Body of pancreas (tissue), 4 donors: ENCODE data around the gene FUNDC2. TPM values are rescaled to one million over a fixed set of nuclear protein-coding genes. Genes with fewer than 3 reads are reported as not detected.
A peak's percentile ranks its signal among the peaks of the same experiment; 100 is the strongest.

Experiments used
- ATAC-seq: fragments of 150-250 bp; one replicate; pipeline ENCODE4 v1.9.1; 2016
- DNase-seq, 4 donors: peaks; one replicate each; pipeline ENCODE4 v3.0.0-alpha.2; 2019
- H3K27ac ChIP-seq, 4 donors: fragments of 200-600 bp; sonication (generic); 1 replicate in 3 of 4; 2 replicates in 1 of 4; pipeline versions ENCODE4 v1.5.1 to v1.6.1; 2016 to 2019; ENCODE audit warnings: mild to moderate bottlenecking in 1 of 4, mixed read lengths in 1 of 4, moderate library complexity in 1 of 4
- H3K27me3 ChIP-seq, 2 donors: fragments of 200-600 bp; sonication (generic); one replicate each; pipeline ENCODE4 v1.6.0; 2016; ENCODE audit warnings: mild to moderate bottlenecking in 1 of 2
- H3K36me3 ChIP-seq, 2 donors: fragments of 200-600 bp; sonication (generic); replicated peaks in 1 of 2; 2 replicates each; pipeline ENCODE4 v1.5.1; 2016; ENCODE audit warnings: low read depth in 2 of 2; ENCODE audit not compliant: insufficient read depth in 1 of 2
- H3K4me1 ChIP-seq: fragments of 200-600 bp; sonication (generic); one replicate; pipeline ENCODE4 v1.6.0; 2016
- H3K4me3 ChIP-seq, 2 donors: fragments of 200-600 bp; sonication (generic); 1 replicate in 1 of 2; 2 replicates in 1 of 2; pipeline ENCODE4 v1.5.1; 2016 to 2019
- H3K9me3 ChIP-seq, 3 donors: fragments of 200-600 bp; sonication (generic); 1 replicate in 2 of 3; 2 replicates in 1 of 3; pipeline ENCODE4 v1.5.1; 2016
- POLR2A ChIP-seq, 3 donors: fragments of 450-650 bp; IDR thresholded peaks; one replicate each; pipeline ENCODE4 v1.6.1; 2016; ENCODE audit warnings: antibody characterized with exemption in 3 of 3, mild to moderate bottlenecking in 2 of 3
- WGBS, 2 donors: methylation state at CpG; one replicate each; pipeline ENCODE4 v1.1.5; 2017; 5-methylcytosine and 5-hydroxymethylcytosine counted together
- intact Hi-C: fragments of 100-400 bp; cut with DNase I; formaldehyde crosslinking; loops from one replicate; pipeline ENCODE4 v1.15.1; 2023
- total RNA-seq, 2 donors: library from RNA; depleted of rRNA; stranded (reverse); fragments of >200 nt; gene quantifications; one replicate each; pipeline ENCODE4 v1.1.0, GENCODE V29; 2016
- TF ChIP-seq, protein P1 (sequence below), 7 experiments: fragments of 450-650 bp in 4 of 7; fragments of 200-600 bp in 3 of 7; sonication (generic) in 3 of 7; IDR thresholded peaks; one replicate each; pipeline ENCODE4 v1.5.1; 2016 to 2019; ENCODE audit warnings: antibody characterized with exemption in 7 of 7

FUNDC2 gene
- total RNA-seq, 2 donors from 2014 or later: 28.8 to 66.3 TPM

- TF ChIP-seq, protein P1, sequence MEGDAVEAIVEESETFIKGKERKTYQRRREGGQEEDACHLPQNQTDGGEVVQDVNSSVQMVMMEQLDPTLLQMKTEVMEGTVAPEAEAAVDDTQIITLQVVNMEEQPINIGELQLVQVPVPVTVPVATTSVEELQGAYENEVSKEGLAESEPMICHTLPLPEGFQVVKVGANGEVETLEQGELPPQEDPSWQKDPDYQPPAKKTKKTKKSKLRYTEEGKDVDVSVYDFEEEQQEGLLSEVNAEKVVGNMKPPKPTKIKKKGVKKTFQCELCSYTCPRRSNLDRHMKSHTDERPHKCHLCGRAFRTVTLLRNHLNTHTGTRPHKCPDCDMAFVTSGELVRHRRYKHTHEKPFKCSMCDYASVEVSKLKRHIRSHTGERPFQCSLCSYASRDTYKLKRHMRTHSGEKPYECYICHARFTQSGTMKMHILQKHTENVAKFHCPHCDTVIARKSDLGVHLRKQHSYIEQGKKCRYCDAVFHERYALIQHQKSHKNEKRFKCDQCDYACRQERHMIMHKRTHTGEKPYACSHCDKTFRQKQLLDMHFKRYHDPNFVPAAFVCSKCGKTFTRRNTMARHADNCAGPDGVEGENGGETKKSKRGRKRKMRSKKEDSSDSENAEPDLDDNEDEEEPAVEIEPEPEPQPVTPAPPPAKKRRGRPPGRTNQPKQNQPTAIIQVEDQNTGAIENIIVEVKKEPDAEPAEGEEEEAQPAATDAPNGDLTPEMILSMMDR (IDR thresholded peaks at IDR 0.05): no peak
- TF ChIP-seq POLR2A (IDR thresholded peaks at IDR 0.05): no peak
- Histone ChIP-seq H3K4me3 (no peak overlapping the region), H3K27me3 (no peaks in the 10 kb centered on the region), H3K27ac (no peak overlapping the region), H3K4me1 (peaks cover 21% of the 10 kb centered on the region), H3K36me3 (no peaks in the 10 kb centered on the region), H3K9me3 (no peaks in the 10 kb centered on the region)
- intact Hi-C loops: no loop called here
- DNase-seq: no peak
- WGBS, 2 donors: 68 to 78% methylated on average over 4 of the region's 4 CpGs
- no peak for ATAC-seq
Measured at GRCh38 chrX:155061760-155062159, 35.1 kb downstream of the FUNDC2 start.

DNA sequence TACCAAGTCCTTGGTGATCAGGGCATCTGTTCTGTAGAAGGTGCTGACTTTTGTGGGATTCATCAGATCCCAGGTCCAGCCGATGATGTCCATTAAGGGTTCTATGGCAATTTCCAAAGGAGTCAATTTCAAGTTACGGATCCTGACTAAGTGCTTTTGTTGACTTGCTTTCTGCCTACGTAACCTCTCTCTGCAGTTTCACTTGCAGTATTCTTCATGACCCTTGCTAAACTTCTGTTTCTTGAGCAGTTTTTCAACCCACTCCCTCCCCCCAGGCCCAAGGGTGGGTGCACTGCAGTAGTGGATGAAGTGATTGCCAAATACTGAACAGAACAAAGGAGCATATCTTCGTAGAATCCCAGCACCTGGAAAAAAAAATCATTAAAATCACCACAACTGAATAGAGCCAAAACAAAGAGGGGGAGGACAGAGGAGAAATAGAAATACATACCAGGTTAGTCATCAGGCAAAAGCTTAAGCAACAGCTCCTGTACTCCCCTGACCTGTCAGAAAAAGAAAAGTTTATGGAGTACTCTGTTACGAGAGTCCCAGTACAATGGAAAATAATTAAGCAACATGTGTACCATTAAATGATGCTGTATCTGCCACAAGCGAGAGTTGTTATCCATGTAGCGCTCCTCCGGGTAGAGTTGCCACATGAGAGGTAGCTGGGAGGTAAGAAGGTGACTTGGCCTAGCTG is 38.5 kb downstream of the FUNDC2 start:
- Histone ChIP-seq H3K27me3 (no peaks in the 10 kb centered on the region), H3K27ac (peak overlapping the region in 2 of 4 donors; percentile 25 to 62), H3K9me3 (no peaks in the 10 kb centered on the region), H3K4me1 (peaks cover 20% of the 10 kb centered on the region), H3K36me3 (no peaks in the 10 kb centered on the region), H3K4me3 (no peak overlapping the region)
- intact Hi-C loops: no loop called here
- ATAC-seq (peak; percentile 58), DNase-seq (no peak)
- no peak for TF ChIP-seq POLR2A (IDR thresholded peaks at IDR 0.05)
- TF ChIP-seq, protein P1 (IDR thresholded peaks at IDR 0.05): no peak
- 45 to 69% methylated on average over 5 to 7 of the region's 8 CpGs for WGBS, 2 donors

DNA sequence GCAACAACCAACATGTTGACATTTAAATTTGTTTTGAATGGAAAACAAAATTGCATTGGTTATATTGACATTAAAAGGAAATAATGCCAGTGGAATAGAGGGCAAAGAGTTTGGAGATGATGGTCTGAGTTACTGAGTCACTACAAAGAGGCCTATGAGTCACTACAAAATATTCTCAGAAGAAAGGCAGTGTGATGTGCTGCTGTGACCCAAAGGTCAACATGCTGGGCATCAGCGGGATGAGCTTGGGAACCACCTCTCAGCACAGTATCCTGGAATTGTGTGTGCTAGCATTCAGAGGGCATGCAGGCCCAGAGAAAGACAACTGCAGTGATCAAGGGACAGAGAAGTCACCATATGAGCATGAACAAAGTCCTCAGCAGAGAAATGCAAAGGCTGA is 41.5 kb downstream of the FUNDC2 start:
- H3K4me3 ChIP-seq: no peak overlapping the region
- DNase-seq: no peak
- H3K4me1 ChIP-seq: peaks cover 30% of the 10 kb centered on the region
- ATAC-seq: no peak
- WGBS, 2 donors: 60 to 88% methylated on average over 1 of the region's 1 CpG
- H3K9me3 ChIP-seq: no peaks in the 10 kb centered on the region
- TF ChIP-seq, protein P1 (IDR thresholded peaks at IDR 0.05): no peak
- TF ChIP-seq POLR2A (IDR thresholded peaks at IDR 0.05): no peak
- H3K27me3 ChIP-seq: no peaks in the 10 kb centered on the region
- intact Hi-C loops: no loop called here
- H3K36me3 ChIP-seq: no peaks in the 10 kb centered on the region
- H3K27ac ChIP-seq: no peak overlapping the region

DNA sequence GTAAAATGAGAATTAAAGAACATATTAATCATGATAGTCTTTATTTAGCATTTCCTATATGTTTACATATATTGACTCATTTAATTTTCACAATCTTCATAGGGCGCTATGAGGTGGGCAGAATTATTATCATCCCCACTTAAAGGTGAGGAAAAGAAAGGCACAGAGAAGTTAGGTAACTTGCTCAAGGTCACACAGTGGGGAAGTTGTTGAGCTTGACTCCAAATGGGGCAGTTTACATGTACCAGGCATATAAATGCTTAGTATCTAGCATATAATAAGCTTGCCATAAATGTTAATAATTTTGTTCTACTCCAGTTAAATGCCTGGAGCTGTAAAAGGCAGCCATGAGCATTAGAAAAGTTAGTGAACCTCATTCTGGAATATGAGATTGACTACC is 42.8 kb downstream of the FUNDC2 start:
- WGBS, 2 donors: 44 to 45% methylated on average over 1 of the region's 1 CpG
- DNase-seq (no peak), ATAC-seq (no peak)
- H3K36me3 ChIP-seq: no peaks in the 10 kb centered on the region
- TF ChIP-seq, protein P1 (IDR thresholded peaks at IDR 0.05): no peak
- TF ChIP-seq POLR2A (IDR thresholded peaks at IDR 0.05): no peak
- no peaks in the 10 kb centered on the region for H3K27me3 ChIP-seq
- intact Hi-C loops: no loop called here
- no peaks in the 10 kb centered on the region for H3K9me3 ChIP-seq
- H3K4me3 ChIP-seq: no peak overlapping the region
- H3K27ac ChIP-seq: no peak overlapping the region
- H3K4me1 ChIP-seq: peaks cover 32% of the 10 kb centered on the region

DNA sequence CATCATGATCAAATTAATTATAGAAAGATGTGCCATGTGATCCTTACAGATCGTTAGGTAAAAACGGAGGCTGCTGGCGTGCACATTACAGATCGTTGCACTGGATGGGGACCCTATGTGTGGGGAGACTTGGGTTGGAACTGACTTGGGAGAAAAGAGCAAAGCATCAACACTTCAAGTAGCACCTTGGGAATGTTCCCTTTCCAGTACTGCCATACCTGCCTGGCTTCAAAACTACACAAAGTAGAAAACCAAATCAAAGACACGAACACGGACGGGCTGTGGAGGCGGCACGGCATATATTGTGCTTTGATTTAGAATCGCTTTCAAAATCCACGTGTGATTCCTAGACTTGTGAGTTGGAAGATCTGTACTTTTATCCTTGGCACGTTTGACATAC is 43.4 kb downstream of the FUNDC2 start:
- WGBS, 2 donors: 1% methylated on average over 12 of the region's 12 CpGs
- intact Hi-C loops: no loop called here
- H3K9me3 ChIP-seq: no peaks in the 10 kb centered on the region
- no peak for ATAC-seq
- H3K27ac ChIP-seq: peak overlapping the region; percentile 48 to 92 (median 80)
- peak in 1 of 4 donors; percentile 8 for DNase-seq
- TF ChIP-seq POLR2A (IDR thresholded peaks at IDR 0.05): no peak
- TF ChIP-seq, protein P1 (IDR thresholded peaks at IDR 0.05): no peak
- peaks cover 28% of the 10 kb centered on the region for H3K4me1 ChIP-seq
- no peaks in the 10 kb centered on the region for H3K36me3 ChIP-seq
- H3K4me3 ChIP-seq: peak overlapping the region in 1 of 2 donors; percentile 22
- no peaks in the 10 kb centered on the region for H3K27me3 ChIP-seq
